Activated CD8-positive, alpha-beta memory T cell treated with anti-CD3 and anti-CD28 coated beads, Interleukin-2, amount 10 ng/mL, durations not matched to agents 7 days and 5 days (primary cell): ENCODE measurements around the gene NKD2. TPM values are rescaled to one million over a fixed set of nuclear protein-coding genes. Genes with fewer than 3 reads are reported as not detected.

Experiments
- ATAC-seq: fragments of 150-1000 bp; cut with Tn5 transposase; one replicate; pipeline ENCODE4 v1.10.0; 2021; ENCODE audit warnings: moderate library complexity
- CTCF ChIA-PET: fragments of 350-600 bp; sonication (Branson Sonifier 250); formaldehyde crosslinking; loops from one replicate; lab custom pipeline; 2021; ENCODE audit warnings: antibody characterized with exemption; lab: Charles Lee
- DNase-seq: peaks from one replicate; pipeline ENCODE4 v3.0.0-alpha.2; 2020
- H3K27ac Mint-ChIP-seq: one replicate; pipeline ENCODE4 v1.8.0; 2021; ENCODE audit warnings: mild to moderate bottlenecking, mixed read lengths
- H3K27me3 Mint-ChIP-seq: one replicate; pipeline ENCODE4 v1.8.0; 2021; ENCODE audit warnings: mixed read lengths
- H3K36me3 Mint-ChIP-seq: one replicate; pipeline ENCODE4 v1.8.0; 2021; ENCODE audit warnings: mild to moderate bottlenecking, mixed read lengths
- H3K4me1 Mint-ChIP-seq: one replicate; pipeline ENCODE4 v1.8.0; 2021; ENCODE audit warnings: mixed read lengths
- H3K4me3 Mint-ChIP-seq: one replicate; pipeline ENCODE4 v1.8.0; 2021; ENCODE audit warnings: mild to moderate bottlenecking, moderate library complexity, mixed read lengths
- H3K9me3 Mint-ChIP-seq: one replicate; pipeline ENCODE4 v1.8.0; 2022; ENCODE audit warnings: low read depth, mixed read lengths
- total RNA-seq, 2 experiments: library from RNA; stranded (reverse); gene quantifications; one replicate each; pipeline ENCODE4 v1.2.3, GENCODE V29; 2021

NKD2 gene
- total RNA-seq, 2 experiments from 2014 or later, result 4.2 to 6.5 TPM

DNA sequence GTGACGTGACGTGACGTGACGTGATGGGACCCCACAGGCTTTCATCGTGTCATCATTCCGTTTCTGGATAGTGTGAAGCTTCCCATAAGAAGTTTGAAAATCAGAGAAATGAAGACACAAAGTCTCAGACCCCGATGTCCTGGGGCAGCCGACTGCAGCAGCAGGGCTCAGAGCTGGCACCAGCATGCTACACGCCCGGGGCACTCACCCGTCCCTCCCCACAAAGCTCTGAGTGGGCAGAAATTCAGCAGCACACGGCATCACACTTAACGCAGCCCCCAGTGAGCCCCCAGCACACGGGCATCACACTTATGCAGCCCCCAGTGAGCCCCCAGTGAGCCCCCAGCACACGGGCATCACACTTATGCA, 61.1 kb downstream of the NKD2 start:
- CTCF ChIA-PET, result no interaction called here
- Mint-ChIP-seq H3K36me3 (no peaks in the 10 kb centered on the region), H3K4me3 (no peak overlapping the region), H3K9me3 (no peaks in the 10 kb centered on the region), H3K4me1 (no peaks in the 10 kb centered on the region), H3K27me3 (no peaks in the 10 kb centered on the region), H3K27ac (no peak overlapping the region)
- ATAC-seq, result no peak
- DNase-seq, result no peak

GRCh38 chr5:1073239-1074102, 64.9 kb downstream of the NKD2 start:
- DNase-seq (no peak), ATAC-seq (no peak)
- Mint-ChIP-seq H3K27me3 (no peaks in the 10 kb centered on the region), H3K9me3 (no peaks in the 10 kb centered on the region), H3K27ac (no peak overlapping the region), H3K4me3 (no peak overlapping the region), H3K4me1 (no peaks in the 10 kb centered on the region), H3K36me3 (no peaks in the 10 kb centered on the region)
- CTCF ChIA-PET, result no interaction called here

- H3K27ac Mint-ChIP-seq, result no peak overlapping the region
- CTCF ChIA-PET, result no interaction called here
- no peaks in the 10 kb centered on the region for H3K36me3 Mint-ChIP-seq
- no peaks in the 10 kb centered on the region for H3K4me1 Mint-ChIP-seq
- DNase-seq (no peak), ATAC-seq (no peak)
- no peaks in the 10 kb centered on the region for H3K9me3 Mint-ChIP-seq
- no peak overlapping the region for H3K4me3 Mint-ChIP-seq
- no peaks in the 10 kb centered on the region for H3K27me3 Mint-ChIP-seq
Observed at GRCh38 chr5:1074226-1074625, 65.6 kb downstream of the NKD2 start.

GRCh38 chr5:1074816-1075554, 66.4 kb downstream of the NKD2 start:
- Mint-ChIP-seq H3K36me3 (no peaks in the 10 kb centered on the region), H3K4me3 (no peak overlapping the region), H3K27me3 (no peaks in the 10 kb centered on the region), H3K4me1 (no peaks in the 10 kb centered on the region), H3K27ac (no peak overlapping the region), H3K9me3 (no peaks in the 10 kb centered on the region)
- CTCF ChIA-PET, result no interaction called here
- no peak for ATAC-seq
- no peak for DNase-seq

DNA sequence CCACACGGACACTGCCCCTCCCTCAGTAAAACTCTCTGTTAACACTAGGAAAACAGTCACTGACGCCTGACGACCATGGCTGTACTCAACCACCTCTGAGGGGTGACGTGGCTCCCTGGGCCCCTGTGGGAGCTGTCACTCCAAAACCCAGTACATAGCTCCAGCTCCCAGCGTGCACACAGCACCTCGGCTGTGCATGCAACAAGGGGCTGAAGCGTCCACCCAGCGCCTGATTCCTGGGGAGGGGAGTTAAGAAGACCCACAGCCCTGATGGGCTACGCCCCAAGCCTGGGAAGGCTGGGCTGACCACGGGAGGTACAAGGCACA, 66.9 kb downstream of the NKD2 start:
- CTCF ChIA-PET, result no interaction called here
- H3K9me3 Mint-ChIP-seq, result no peaks in the 10 kb centered on the region
- no peak overlapping the region for H3K27ac Mint-ChIP-seq
- H3K4me1 Mint-ChIP-seq, result no peaks in the 10 kb centered on the region
- H3K27me3 Mint-ChIP-seq, result no peaks in the 10 kb centered on the region
- H3K36me3 Mint-ChIP-seq, result no peaks in the 10 kb centered on the region
- H3K4me3 Mint-ChIP-seq, result no peak overlapping the region
- no peak for ATAC-seq
- no peak for DNase-seq

DNA sequence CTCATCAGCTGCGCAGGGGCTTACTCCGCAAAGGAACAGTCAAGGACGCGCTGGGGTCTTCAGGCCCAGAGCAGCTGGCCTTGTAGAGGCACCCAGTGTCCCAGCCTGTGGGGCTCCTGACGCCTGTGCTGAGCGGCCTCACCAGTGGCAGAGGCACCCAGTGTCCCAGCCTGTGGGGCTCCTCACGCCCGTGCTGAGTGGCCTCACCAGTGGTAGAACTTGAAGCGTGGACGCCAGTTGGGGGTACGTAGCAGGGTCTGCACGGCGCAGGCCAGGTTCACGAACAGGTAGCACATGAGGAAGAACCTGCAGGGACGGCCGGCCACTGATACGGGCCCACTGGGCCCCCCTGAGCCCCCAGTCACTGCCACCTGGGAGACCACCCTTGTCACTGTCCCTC, 67.3 kb downstream of the NKD2 start:
- no peak for ATAC-seq
- H3K4me3 Mint-ChIP-seq, result no peak overlapping the region
- DNase-seq, result no peak
- CTCF ChIA-PET, result no interaction called here
- H3K4me1 Mint-ChIP-seq, result no peaks in the 10 kb centered on the region
- H3K36me3 Mint-ChIP-seq, result no peaks in the 10 kb centered on the region
- no peaks in the 10 kb centered on the region for H3K9me3 Mint-ChIP-seq
- H3K27ac Mint-ChIP-seq, result no peak overlapping the region
- H3K27me3 Mint-ChIP-seq, result no peaks in the 10 kb centered on the region

GRCh38 chr5:1076406-1076805, 67.8 kb downstream of the NKD2 start:
- Mint-ChIP-seq H3K4me1 (no peaks in the 10 kb centered on the region), H3K27me3 (no peaks in the 10 kb centered on the region), H3K27ac (no peak overlapping the region), H3K36me3 (no peaks in the 10 kb centered on the region), H3K4me3 (no peak overlapping the region), H3K9me3 (no peaks in the 10 kb centered on the region)
- CTCF ChIA-PET, result no interaction called here
- DNase-seq (no peak), ATAC-seq (no peak)

- Mint-ChIP-seq H3K9me3 (no peaks in the 10 kb centered on the region), H3K4me1 (no peaks in the 10 kb centered on the region), H3K27me3 (no peaks in the 10 kb centered on the region), H3K36me3 (no peaks in the 10 kb centered on the region), H3K27ac (no peak overlapping the region), H3K4me3 (no peak overlapping the region)
- CTCF ChIA-PET, result no interaction called here
- no peak for ATAC-seq
- DNase-seq, result no peak
Observed at GRCh38 chr5:1077026-1077425, 68.4 kb downstream of the NKD2 start.

- DNase-seq (no peak), ATAC-seq (no peak)
- no peaks in the 10 kb centered on the region for H3K36me3 Mint-ChIP-seq
- H3K4me3 Mint-ChIP-seq, result no peak overlapping the region
- no peaks in the 10 kb centered on the region for H3K9me3 Mint-ChIP-seq
- no peak overlapping the region for H3K27ac Mint-ChIP-seq
- no peaks in the 10 kb centered on the region for H3K27me3 Mint-ChIP-seq
- no peaks in the 10 kb centered on the region for H3K4me1 Mint-ChIP-seq
- CTCF ChIA-PET, result no interaction called here
Observed at GRCh38 chr5:1077491-1078020, 69.0 kb downstream of the NKD2 start.

GRCh38 chr5:1078206-1078605, 69.6 kb downstream of the NKD2 start:
- DNase-seq, result no peak
- Mint-ChIP-seq H3K36me3 (no peaks in the 10 kb centered on the region), H3K9me3 (no peaks in the 10 kb centered on the region), H3K4me3 (no peak overlapping the region), H3K27me3 (no peaks in the 10 kb centered on the region), H3K4me1 (no peaks in the 10 kb centered on the region), H3K27ac (no peak overlapping the region)
- no peak for ATAC-seq
- CTCF ChIA-PET, result no interaction called here

GRCh38 chr5:1078851-1079250, 70.2 kb downstream of the NKD2 start:
- DNase-seq (no peak), ATAC-seq (no peak)
- no peak overlapping the region for H3K4me3 Mint-ChIP-seq
- H3K9me3 Mint-ChIP-seq, result no peaks in the 10 kb centered on the region
- no peaks in the 10 kb centered on the region for H3K36me3 Mint-ChIP-seq
- no peaks in the 10 kb centered on the region for H3K4me1 Mint-ChIP-seq
- H3K27me3 Mint-ChIP-seq, result no peaks in the 10 kb centered on the region
- CTCF ChIA-PET, result no interaction called here
- no peak overlapping the region for H3K27ac Mint-ChIP-seq

DNA sequence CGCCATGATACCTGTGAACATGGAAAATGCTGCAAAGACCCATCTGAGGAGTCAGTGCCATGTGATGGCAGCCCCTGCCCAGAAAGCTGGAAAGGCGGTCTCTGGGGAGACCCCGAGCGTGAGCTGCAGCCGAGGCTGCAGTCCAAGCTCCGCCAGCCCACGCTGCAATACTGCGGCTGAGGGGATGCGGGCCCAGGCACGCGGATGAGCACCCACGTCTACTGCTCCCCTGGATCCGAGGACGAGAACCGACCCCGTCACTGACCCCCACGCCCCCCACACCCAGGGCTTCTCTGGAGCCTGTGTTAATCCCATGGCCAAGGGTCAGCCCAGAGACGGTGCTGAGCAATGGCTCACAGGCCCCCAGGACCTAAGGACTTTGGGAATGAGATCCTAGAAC, 70.9 kb downstream of the NKD2 start:
- no peaks in the 10 kb centered on the region for H3K27me3 Mint-ChIP-seq
- no peaks in the 10 kb centered on the region for H3K9me3 Mint-ChIP-seq
- no peak for DNase-seq
- no peaks in the 10 kb centered on the region for H3K4me1 Mint-ChIP-seq
- CTCF ChIA-PET, result no interaction called here
- no peak overlapping the region for H3K27ac Mint-ChIP-seq
- no peak for ATAC-seq
- H3K36me3 Mint-ChIP-seq, result no peaks in the 10 kb centered on the region
- no peak overlapping the region for H3K4me3 Mint-ChIP-seq

DNA sequence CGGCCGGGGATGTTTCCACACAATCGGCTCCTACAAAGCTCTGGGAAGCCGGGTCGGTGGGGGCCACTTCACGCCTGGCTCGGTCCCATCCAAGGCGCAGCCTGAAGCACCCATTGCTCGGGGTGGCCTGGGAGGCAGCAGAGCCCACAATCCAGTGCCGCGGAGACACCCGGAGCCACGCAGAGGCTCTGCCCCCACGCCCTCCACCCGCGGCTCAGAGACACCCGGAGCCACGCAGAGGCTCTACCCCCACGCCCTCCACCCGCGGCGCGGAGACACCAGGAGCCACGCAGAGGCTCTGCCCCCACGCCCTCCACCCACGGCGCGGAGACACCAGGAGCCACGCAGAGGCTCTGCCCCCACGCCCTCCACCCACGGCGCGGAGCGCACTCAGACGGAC, 71.4 kb downstream of the NKD2 start:
- no peaks in the 10 kb centered on the region for H3K9me3 Mint-ChIP-seq
- ATAC-seq (no peak), DNase-seq (no peak)
- no peaks in the 10 kb centered on the region for H3K27me3 Mint-ChIP-seq
- no peak overlapping the region for H3K27ac Mint-ChIP-seq
- no peaks in the 10 kb centered on the region for H3K4me1 Mint-ChIP-seq
- H3K4me3 Mint-ChIP-seq, result no peak overlapping the region
- CTCF ChIA-PET, result no interaction called here
- H3K36me3 Mint-ChIP-seq, result no peaks in the 10 kb centered on the region

DNA sequence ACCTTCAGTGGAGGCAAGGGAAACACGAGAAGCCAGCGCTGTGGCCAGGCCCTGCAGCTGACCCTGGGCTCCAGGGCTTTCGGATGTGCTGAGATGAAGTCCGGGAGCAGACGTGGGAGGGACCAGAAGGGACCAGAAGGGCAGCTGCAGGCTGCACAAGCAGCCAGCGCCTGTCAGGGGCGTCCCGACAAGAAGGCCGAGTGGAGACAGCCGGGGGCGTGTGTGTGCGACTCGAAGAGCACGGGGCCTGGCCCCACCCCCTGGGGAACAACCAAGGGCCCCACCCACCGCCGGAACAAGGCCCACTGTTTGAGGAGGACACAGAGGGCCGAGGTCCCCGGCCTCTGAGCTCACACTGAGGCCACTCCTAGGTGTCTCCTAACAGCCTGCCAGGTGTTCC, 71.8 kb downstream of the NKD2 start:
- no peak overlapping the region for H3K27ac Mint-ChIP-seq
- CTCF ChIA-PET, result no interaction called here

More for the DNA sequence above, 71.8 kb downstream of the NKD2 start:
- ATAC-seq (no peak), DNase-seq (no peak)
- Mint-ChIP-seq H3K36me3 (no peaks in the 10 kb centered on the region), H3K9me3 (no peaks in the 10 kb centered on the region), H3K4me1 (no peaks in the 10 kb centered on the region), H3K4me3 (no peak overlapping the region), H3K27me3 (no peaks in the 10 kb centered on the region)
